Upper lobe of left lung (tissue), 4 donors: ENCODE results near the gene ZNF544.

Experiments used
- EP300 ChIP-seq, 4 donors: sonication (generic); formaldehyde crosslinking; IDR thresholded peaks; one replicate each; pipeline ENCODE4 v1.5.1; 2017; ENCODE audit warnings: antibody characterized with exemption in 4 of 4, control low read depth in 2 of 4
- TF ChIP-seq, protein P1 (sequence below), 6 experiments: fragments of 450-650 bp in 4 of 6; fragments of 200-600 bp in 2 of 6; sonication (generic) in 2 of 6; IDR thresholded peaks; one replicate each; pipeline ENCODE4 v1.5.1; 2016 to 2019; ENCODE audit warnings: antibody characterized with exemption in 6 of 6

DNA sequence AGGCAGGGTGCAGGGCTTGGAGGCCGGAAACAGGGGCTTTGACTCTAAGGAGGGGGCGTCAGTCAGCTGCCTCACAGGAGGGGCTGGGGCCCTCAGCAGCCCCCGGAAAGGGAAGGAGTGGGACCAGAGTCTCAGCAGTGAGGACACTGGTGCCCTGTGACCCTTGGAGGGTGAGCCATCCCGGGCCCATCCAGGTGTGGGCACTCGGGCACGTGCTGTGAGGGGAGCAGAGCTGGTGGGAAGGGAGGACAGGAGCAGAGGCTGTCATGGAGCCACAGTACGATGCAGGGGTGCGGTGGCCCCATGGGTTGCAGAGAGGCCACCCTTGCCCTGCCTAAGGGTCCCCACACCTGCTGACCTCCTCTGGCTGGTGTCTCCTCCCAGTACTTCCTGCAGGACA is 19.1 kb upstream of the ZNF544 start:
- TF ChIP-seq EP300 (IDR thresholded peaks at IDR 0.05) = no peak
- TF ChIP-seq, protein P1, sequence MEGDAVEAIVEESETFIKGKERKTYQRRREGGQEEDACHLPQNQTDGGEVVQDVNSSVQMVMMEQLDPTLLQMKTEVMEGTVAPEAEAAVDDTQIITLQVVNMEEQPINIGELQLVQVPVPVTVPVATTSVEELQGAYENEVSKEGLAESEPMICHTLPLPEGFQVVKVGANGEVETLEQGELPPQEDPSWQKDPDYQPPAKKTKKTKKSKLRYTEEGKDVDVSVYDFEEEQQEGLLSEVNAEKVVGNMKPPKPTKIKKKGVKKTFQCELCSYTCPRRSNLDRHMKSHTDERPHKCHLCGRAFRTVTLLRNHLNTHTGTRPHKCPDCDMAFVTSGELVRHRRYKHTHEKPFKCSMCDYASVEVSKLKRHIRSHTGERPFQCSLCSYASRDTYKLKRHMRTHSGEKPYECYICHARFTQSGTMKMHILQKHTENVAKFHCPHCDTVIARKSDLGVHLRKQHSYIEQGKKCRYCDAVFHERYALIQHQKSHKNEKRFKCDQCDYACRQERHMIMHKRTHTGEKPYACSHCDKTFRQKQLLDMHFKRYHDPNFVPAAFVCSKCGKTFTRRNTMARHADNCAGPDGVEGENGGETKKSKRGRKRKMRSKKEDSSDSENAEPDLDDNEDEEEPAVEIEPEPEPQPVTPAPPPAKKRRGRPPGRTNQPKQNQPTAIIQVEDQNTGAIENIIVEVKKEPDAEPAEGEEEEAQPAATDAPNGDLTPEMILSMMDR (IDR thresholded peaks at IDR 0.05) = no peak
